Mesothelial cell of epicardium (in vitro differentiated cells): Measurements from ENCODE around the gene INPP4B. TPM values are rescaled to one million over a fixed set of nuclear protein-coding genes. Genes with fewer than 3 reads are reported as not detected.

Experiments used
- DNase-seq, 2 experiments: peaks; one replicate each; pipeline ENCODE4 v3.0.0; 2021; ENCODE audit warnings: low spot score in 2 of 2; ENCODE audit not compliant: unreplicated experiment in 2 of 2
- H3K27ac Mint-ChIP-seq: 2 replicates; pipeline ENCODE4 v1.8.0; 2021; ENCODE audit warnings: mixed read lengths
- H3K27me3 Mint-ChIP-seq: 2 replicates; pipeline ENCODE4 v1.8.0; 2021; ENCODE audit warnings: low read depth, mixed read lengths
- H3K36me3 Mint-ChIP-seq: 2 replicates; pipeline ENCODE4 v1.8.0; 2021; ENCODE audit warnings: mixed read lengths
- H3K4me1 Mint-ChIP-seq: 2 replicates; pipeline ENCODE4 v1.8.0; 2021; ENCODE audit warnings: mixed read lengths
- H3K4me3 Mint-ChIP-seq: 2 replicates; pipeline ENCODE4 v1.8.0; 2021; ENCODE audit warnings: mild to moderate bottlenecking, moderate library complexity, mixed read lengths
- H3K9me3 Mint-ChIP-seq: 2 replicates; pipeline ENCODE4 v1.8.0; 2021; ENCODE audit warnings: mixed read lengths
- CTCF ChIP-seq: fragments of 200-600 bp; sonication (generic); IDR thresholded peaks from one replicate; pipeline ENCODE4 v1.5.0; 2021; ENCODE audit warnings: antibody characterized with exemption; ENCODE audit not compliant: unreplicated experiment
- total RNA-seq: library from RNA; stranded (reverse); gene quantifications from 3 replicates; pipeline ENCODE4 v1.2.1, GENCODE V29; 2021

The INPP4B gene
- total RNA-seq, 1 donor from 2014 or later, result 35.4 TPM

DNA sequence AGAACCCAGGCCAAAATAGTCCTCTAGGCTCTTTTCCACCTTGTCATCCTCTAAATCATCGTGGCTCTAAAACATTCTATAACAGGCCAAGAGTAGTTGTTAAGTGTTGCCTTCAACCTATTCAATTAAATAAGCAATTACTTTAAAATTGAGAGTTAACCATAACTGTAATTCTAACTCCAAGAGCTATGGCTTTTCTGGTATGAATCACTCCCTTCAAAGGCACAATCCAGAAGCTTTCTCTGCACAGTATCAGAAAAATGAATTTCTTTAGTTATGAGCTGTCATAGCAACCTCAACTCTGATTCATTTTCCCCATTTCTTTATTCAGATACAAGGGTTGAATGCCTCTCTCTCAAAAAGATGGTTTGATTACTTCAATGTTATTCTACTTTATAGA is 21.7 kb downstream of the INPP4B start:
- H3K4me1 Mint-ChIP-seq, result peaks cover 7% of the 10 kb centered on the region
- H3K4me3 Mint-ChIP-seq, result no peak overlapping the region
- TF ChIP-seq CTCF, result no peak
- no peak overlapping the region for H3K27ac Mint-ChIP-seq
- no peak for DNase-seq
- H3K27me3 Mint-ChIP-seq, result no peaks in the 10 kb centered on the region
- H3K36me3 Mint-ChIP-seq, result peaks cover 18% of the 10 kb centered on the region
- peaks cover 10% of the 10 kb centered on the region for H3K9me3 Mint-ChIP-seq

DNA sequence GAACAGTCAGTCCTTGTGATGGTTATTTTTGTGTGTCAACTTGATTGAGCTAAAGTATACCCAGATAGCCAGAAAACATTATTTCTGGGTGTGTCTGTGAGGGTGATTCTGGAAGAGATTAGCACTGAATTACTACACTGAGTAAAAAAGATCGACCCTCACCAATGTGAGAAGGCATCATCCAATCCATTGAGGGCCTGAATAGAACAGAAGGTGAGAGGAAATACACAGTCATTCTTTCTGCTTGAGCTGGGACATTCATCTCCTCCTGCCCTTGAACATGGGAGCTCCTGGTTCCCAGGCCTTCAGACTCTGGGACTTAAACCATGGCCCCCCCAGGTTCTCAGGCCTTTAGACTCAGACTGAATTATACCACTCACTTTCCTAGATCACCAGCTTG is 22.3 kb downstream of the INPP4B start:
- Mint-ChIP-seq H3K36me3 (peaks cover 17% of the 10 kb centered on the region), H3K4me1 (peaks cover 11% of the 10 kb centered on the region), H3K4me3 (no peak overlapping the region), H3K9me3 (peaks cover 10% of the 10 kb centered on the region), H3K27ac (no peak overlapping the region), H3K27me3 (no peaks in the 10 kb centered on the region)
- no peak for DNase-seq
- TF ChIP-seq CTCF, result no peak

- peaks cover 46% of the 10 kb centered on the region for H3K4me1 Mint-ChIP-seq
- peaks cover 14% of the 10 kb centered on the region for H3K36me3 Mint-ChIP-seq
- H3K27ac Mint-ChIP-seq, result peak overlapping the region; percentile 89
- no peak for TF ChIP-seq CTCF
- no peak overlapping the region for H3K4me3 Mint-ChIP-seq
- DNase-seq, result no peak
- H3K9me3 Mint-ChIP-seq, result peaks cover 3% of the 10 kb centered on the region
- no peaks in the 10 kb centered on the region for H3K27me3 Mint-ChIP-seq
These were observed 27.6 kb downstream of the INPP4B start for GRCh38 chr4:142818476-142818875.

GRCh38 chr4:142818031-142818430 is 28.1 kb downstream of the INPP4B start:
- peaks cover 50% of the 10 kb centered on the region for H3K4me1 Mint-ChIP-seq
- DNase-seq, result no peak
- no peaks in the 10 kb centered on the region for H3K27me3 Mint-ChIP-seq
- peak overlapping the region; percentile 94 for H3K27ac Mint-ChIP-seq
- H3K9me3 Mint-ChIP-seq, result peaks cover 3% of the 10 kb centered on the region
- peaks cover 14% of the 10 kb centered on the region for H3K36me3 Mint-ChIP-seq
- no peak for TF ChIP-seq CTCF
- no peak overlapping the region for H3K4me3 Mint-ChIP-seq

DNA sequence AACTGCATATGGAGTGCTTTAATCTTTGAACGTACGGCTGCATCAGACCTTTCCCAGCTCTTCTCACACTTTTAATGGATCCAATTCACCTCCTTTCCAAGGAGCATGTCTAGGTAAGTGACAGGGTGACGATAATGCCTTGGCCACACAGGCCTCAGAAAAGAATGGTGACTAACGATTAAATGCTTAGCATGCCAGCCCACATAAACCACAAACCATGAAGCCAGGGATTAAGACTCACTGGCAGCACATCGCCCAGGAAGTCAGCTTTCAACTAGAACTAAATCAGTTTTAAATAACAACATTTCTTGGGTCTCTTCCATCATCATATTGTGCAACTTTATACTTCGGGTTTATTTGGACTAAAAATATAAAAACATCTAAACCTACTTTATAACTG is 28.7 kb downstream of the INPP4B start:
- H3K27me3 Mint-ChIP-seq, result no peaks in the 10 kb centered on the region
- no peak overlapping the region for H3K4me3 Mint-ChIP-seq
- peak overlapping the region; percentile 94 for H3K27ac Mint-ChIP-seq
- H3K36me3 Mint-ChIP-seq, result peaks cover 9% of the 10 kb centered on the region
- H3K9me3 Mint-ChIP-seq, result peaks cover 3% of the 10 kb centered on the region
- H3K4me1 Mint-ChIP-seq, result peaks cover 54% of the 10 kb centered on the region
- DNase-seq, result no peak
- TF ChIP-seq CTCF, result no peak

DNA sequence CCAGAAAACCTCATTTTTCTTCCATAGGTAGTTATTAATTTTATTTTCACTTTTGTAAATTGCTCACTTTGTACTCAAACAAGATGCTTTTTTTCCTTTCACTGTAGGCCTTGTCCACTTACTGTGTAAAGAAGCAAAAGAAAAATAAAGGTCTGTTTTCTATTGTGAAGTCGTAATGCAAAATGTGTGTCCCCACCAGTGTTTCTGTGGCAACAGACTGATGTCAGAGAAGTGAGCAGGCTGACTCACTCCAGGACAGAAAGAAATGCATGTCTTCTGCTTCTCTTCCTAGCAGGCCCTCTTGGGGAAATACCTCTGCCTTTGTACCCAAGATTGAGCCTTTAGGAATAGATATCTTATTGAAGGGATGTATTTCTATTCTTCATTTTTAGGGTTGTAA is 30.3 kb downstream of the INPP4B start:
- TF ChIP-seq CTCF, result no peak
- Mint-ChIP-seq H3K4me1 (peaks cover 64% of the 10 kb centered on the region), H3K27me3 (no peaks in the 10 kb centered on the region), H3K9me3 (peaks cover 3% of the 10 kb centered on the region), H3K4me3 (no peak overlapping the region), H3K36me3 (peaks cover 8% of the 10 kb centered on the region), H3K27ac (peak overlapping the region; percentile 63)
- no peak for DNase-seq
